ENCODE measurements around the gene RGS12.

The RGS12 gene

DNA sequence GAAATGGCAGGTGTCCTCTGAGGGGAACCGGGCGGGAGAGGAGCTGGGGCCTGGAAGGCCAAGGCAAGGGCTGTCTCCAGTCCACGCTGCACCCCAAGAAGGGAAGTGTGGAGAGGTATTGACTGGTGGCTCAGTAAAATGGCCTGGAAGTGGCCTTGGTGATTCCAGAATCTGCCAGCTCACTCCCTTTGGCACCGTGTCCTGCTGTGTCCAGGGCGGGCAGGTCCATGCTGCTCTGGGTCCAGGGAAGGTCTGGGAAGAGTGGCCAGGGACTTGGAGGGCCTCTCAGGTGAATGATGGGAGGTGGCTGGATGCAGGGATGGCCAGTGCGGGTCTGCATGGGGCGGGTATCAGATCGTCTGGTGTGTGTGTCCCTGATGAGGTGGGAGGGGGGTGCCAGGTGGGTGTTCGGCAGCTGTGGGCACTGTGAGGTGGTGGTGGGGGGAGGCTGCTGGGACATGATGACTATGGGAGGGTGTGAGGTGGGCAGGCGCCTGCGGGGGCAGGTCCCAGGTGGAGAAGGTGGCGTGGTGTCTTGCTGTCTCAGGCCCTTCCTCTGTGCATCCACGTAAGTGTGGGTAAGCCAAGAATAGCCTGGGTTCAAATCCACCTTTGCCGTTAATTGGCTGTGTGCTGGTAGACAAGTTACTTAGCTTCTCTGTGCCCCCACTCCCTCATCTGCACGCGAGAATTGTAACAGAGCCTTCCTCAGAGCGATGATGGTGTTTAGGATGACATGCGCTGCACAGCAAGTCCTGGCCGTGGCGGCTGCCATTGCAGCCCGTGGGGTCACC lies 17.7 kb downstream of the RGS12 start:
- DNase-seq (ENCODE audit: low spot score) = no peak

DNA sequence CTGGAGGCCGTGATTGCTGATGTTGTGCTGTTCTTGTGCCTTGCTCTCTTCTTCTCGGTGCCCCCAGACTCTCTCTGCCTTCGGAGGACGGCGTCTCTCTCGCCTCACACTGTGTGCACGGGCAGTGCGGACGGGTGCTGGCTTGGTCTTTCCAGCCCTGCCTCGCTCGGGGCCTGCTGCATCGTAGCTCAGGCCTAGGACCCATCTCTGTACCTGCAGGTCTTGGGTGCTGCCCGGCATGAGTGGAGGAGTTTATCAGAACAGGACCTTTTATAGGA lies 18.2 kb downstream of the RGS12 start:
- DNase-seq (ENCODE audit: low spot score) = no peak

GRCh38 chr4:3311489-3312171 lies 18.8 kb downstream of the RGS12 start:
- no peak for DNase-seq (ENCODE audit: low spot score)

- DNase-seq (ENCODE audit: low spot score) = no peak
Measured at GRCh38 chr4:3312362-3312761, 19.5 kb downstream of the RGS12 start.

- DNase-seq (ENCODE audit: low spot score) = no peak
Measured at GRCh38 chr4:3313139-3313538, 20.3 kb downstream of the RGS12 start.

DNA sequence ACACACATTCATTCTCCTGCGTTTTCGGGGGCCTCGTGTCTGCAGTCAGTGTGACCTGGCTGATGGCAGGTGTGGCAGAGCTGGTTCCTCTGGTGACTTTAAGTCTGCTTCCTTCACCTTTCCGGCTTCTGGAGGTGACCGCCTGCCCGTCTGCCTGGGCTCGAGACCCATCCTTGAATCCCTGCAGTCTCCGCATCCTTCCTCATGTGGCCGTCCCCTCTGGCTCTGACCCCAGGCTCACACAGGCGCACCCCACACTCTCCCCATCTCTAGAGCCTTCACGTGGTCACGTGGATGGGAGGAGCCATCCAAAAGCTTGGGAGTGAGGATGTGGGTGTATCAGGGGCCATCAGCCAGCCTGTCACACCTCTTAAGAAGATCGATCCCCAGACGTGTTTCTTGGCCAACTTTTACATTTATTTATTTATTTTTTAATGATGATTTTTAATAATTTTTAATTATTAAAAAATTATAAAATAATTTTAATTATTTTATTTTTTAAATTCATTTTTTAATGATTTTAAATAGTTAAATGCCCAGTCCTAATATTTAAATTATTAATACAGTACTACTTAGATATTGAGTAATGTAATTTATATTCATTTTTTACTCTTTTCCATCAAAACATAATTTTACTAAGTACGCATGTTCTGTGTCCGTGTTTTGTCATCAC lies 20.9 kb downstream of the RGS12 start:
- no peak for DNase-seq (ENCODE audit: low spot score)

- DNase-seq (ENCODE audit: low spot score) = no peak
Measured at GRCh38 chr4:3314706-3315260, 22.0 kb downstream of the RGS12 start.

- DNase-seq (ENCODE audit: low spot score) = no peak
Measured at GRCh38 chr4:3315566-3315965, 22.7 kb downstream of the RGS12 start.

DNA sequence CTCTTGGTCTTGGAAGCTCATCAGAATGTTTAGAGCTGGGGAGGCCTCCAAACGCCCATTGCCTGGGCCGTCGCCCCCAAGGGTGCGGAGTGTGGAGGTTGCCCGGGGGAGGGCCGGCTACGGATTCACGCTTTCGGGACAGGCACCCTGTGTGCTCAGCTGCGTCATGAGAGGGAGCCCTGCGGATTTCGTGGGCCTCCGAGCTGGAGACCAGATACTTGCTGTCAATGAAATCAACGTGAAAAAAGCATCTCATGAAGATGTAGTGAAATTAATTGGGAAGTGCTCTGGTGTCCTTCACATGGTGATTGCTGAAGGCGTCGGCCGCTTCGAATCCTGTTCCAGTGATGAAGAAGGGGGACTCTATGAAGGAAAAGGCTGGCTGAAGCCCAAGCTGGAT lies 23.3 kb downstream of the RGS12 start:
- no peak for DNase-seq (ENCODE audit: low spot score)

DNA sequence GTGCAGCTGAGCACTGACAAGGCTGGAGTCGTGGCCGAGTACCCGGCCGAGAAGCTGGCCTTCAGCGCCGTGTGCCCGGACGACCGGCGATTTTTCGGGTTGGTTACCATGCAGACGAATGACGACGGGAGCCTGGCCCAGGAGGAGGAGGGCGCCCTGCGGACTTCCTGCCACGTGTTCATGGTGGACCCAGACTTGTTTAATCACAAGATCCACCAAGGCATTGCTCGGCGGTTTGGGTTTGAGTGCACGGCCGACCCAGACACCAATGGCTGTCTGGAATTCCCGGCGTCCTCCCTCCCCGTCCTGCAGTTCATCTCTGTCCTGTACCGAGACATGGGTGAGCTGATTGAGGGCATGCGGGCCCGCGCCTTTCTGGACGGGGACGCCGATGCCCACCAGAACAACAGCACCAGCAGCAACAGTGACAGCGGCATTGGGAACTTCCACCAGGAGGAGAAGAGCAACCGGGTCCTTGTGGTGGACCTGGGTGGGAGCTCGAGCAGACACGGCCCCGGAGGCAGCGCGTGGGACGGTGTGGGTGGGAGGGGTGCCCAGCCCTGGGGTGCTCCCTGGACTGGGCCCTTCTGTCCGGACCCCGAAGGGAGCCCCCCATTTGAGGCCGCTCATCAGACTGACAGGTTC lies 24.3 kb downstream of the RGS12 start:
- no peak for DNase-seq (ENCODE audit: low spot score)

- no peak for DNase-seq (ENCODE audit: low spot score)
Measured at GRCh38 chr4:3317656-3318211, 24.9 kb downstream of the RGS12 start.

DNA sequence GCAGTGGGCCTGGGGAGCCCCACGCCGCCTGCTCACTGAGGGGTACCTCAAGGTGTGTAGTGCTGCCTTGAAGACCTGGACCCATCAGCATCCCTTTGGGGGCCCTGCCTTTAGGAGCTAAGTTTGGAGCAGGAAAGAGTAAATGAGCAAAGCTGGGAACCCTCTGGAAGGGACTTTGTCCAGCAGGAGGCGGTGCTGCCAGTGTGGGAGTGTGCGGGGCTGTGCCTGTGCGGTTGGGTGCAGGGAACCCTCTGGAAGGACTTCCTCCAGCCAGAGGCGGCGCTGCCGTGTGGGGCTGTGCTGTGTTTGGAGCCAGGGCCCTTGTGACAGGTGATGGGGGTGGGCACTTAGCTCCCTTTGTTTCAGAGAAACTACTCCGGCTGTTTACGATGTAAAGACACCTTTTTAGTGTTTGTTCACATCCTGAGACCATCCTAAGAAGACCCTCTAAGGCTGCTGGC lies 25.8 kb downstream of the RGS12 start:
- DNase-seq (ENCODE audit: low spot score) = no peak

DNA sequence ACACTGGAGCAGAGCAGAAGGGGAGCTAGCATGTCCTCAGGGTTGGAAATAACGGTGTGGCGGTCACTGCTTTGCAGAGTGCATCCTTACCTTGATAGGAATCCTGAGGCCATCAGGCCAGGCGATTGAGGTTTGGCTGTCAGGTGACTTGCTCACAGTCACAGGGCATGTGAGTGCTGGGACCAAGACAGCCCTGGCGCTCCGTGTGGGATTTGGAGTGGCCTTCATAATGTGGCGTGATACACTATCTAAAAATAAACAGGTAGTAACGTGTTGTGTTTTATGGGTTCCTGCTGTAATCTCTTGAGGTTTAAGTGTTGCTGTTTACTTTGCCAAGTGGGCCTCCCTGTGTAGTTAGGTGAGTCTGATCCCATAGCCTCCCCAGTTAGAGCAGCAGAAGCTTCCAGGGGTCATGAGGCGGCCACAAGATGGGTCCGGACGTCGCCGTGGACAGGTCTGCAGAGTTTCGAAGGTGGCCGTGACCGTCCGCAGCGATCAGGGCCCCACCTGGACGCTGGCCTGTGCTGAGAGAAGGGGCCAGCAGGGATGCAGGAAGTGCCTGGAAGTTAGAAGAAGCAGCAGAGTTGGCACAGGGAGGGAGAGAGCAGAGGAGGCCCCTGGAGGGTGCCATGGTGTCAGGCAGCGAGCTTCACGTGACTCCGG lies 27.7 kb downstream of the RGS12 start:
- DNase-seq (ENCODE audit: low spot score) = no peak

DNA sequence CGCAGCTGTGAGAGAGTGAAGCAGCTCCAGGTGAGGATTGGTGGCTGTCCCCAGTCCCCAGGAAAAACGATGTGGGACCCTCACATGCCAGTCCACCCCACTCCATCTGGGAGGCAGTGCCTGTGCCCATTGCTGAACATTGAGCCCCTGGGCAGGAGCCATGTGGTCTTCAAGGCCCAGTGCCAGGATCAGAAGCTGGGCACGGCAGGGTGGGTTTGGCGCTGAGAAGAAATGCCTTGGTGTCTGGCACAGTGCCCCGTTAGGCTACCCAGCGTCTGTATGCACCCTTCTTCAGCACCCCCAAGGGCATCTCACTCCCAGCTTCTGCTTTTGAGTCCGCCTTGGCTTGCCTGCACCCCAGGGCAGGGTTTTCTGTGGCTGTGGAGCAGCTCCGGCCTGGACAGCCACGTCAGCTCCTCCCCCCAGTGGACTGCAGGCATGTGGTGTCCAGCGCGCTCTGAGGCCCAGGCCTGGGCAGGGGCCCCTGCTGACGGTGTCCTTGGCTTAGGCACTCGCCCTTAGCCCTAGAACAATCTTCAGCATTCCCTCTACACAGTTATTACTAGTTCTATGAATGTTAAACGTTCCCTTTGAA lies 28.6 kb downstream of the RGS12 start:
- no peak for DNase-seq (ENCODE audit: low spot score)

GRCh38 chr4:3322059-3322550 lies 29.3 kb downstream of the RGS12 start:
- DNase-seq (ENCODE audit: low spot score) = no peak

DNA sequence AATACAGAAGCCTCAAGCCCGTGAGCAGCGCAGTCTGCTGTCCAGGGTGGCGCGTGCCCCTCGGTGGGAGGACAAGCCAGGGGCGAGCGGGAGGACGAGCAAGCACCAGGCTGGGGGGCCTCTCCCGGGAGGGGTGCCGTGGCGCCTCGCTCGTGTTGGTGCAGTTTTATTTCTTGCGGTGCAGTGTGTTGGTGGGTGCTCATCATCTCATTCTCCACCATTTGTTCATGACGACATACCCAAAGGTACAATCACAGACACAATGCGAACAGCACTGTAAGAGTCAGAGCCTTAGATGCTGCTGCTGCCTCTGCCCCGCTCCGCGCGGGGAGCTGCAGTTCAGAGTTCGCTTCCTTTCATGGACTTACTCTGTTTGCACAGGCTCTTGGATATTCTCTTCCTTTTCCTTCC lies 30.3 kb downstream of the RGS12 start:
- no peak for DNase-seq (ENCODE audit: low spot score)

DNA sequence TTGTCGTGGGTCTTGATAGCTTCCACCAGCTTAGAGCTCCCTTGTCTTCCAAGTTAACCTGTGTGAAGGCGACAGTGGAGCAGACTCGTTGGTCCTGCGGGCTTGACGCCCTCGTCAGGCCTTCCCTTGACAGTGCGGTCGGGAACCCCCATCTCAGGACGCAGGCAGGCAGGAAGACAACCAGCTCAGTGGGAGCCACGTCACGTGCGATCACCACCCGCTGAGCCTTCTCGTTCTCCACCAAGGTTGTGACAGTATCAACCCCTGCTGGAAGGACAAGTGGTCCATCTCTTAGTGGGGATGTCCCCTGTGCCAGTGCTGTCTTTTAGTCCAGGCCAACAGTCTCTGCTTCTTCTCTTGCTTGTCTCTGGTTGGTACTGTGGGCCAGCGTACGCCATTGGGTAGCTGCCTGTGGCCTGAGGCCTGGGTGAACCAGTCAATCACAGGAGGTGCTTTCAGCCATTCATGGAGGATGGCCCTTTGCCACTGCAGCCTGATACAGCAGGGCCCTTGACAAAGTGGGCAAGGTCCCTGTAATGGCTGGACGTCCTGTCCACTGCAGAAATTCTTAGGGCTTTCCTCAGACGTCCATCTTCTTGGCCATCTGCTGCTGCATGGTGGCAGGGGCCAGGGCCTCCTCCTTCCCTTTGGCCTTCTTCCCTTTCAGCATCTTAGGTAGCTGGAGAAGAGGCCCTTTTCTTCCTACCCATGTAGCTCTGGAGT lies 31.4 kb downstream of the RGS12 start:
- DNase-seq (ENCODE audit: low spot score) = no peak

GRCh38 chr4:3328814-3329663 lies 36.2 kb downstream of the RGS12 start:
- no peak for DNase-seq (ENCODE audit: low spot score)

DNA sequence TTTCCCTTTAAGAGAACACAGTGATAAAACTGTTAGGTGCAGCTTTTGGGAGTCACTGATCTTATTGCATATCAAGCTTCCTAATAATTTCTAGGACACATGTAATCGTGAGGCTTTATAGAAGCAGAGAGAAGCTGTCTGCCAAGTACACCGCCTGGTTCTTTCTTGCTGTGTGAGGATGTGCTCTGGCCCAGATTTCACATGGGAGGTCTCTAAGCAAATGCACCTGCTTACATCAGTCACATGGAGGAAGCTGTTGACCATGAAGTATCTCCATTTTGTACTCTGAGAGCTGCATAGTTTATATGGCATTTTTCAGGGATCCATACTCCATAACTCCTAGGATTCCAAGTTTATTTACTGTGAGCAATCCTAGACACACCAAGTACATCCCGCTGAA lies 37.1 kb downstream of the RGS12 start:
- no peak for DNase-seq (ENCODE audit: low spot score)

Data from germinal center (tissue), 1 donor.